Gastrocnemius medialis (tissue), 4 donors: ENCODE results near the gene TCF7L2.

Experiments
- POLR2A ChIP-seq, 2 donors: fragments of 450-650 bp; IDR thresholded peaks; one replicate each; pipeline ENCODE4 v1.6.1; 2017; ENCODE audit warnings: antibody characterized with exemption in 2 of 2, mild to moderate bottlenecking in 2 of 2, moderate library complexity in 2 of 2
- TF ChIP-seq, protein P1 (sequence below), 5 experiments: fragments of 450-650 bp in 3 of 5; fragments of 200-600 bp in 2 of 5; sonication (generic) in 2 of 5; IDR thresholded peaks in 4 of 5; conservative IDR thresholded peaks in 1 of 5; 1 replicate in 4 of 5; 2 replicates in 1 of 5; pipeline ENCODE4 v1.5.1; 2016 to 2019; ENCODE audit warnings: antibody characterized with exemption in 5 of 5, mild to moderate bottlenecking in 3 of 5, moderate library complexity in 3 of 5

- TF ChIP-seq, protein P1, sequence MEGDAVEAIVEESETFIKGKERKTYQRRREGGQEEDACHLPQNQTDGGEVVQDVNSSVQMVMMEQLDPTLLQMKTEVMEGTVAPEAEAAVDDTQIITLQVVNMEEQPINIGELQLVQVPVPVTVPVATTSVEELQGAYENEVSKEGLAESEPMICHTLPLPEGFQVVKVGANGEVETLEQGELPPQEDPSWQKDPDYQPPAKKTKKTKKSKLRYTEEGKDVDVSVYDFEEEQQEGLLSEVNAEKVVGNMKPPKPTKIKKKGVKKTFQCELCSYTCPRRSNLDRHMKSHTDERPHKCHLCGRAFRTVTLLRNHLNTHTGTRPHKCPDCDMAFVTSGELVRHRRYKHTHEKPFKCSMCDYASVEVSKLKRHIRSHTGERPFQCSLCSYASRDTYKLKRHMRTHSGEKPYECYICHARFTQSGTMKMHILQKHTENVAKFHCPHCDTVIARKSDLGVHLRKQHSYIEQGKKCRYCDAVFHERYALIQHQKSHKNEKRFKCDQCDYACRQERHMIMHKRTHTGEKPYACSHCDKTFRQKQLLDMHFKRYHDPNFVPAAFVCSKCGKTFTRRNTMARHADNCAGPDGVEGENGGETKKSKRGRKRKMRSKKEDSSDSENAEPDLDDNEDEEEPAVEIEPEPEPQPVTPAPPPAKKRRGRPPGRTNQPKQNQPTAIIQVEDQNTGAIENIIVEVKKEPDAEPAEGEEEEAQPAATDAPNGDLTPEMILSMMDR (IDR thresholded peaks at IDR 0.05 in 4 of 5, conservative IDR thresholded peaks at IDR 0.05 in 1 of 5), result no peak
- no peak for TF ChIP-seq POLR2A (IDR thresholded peaks at IDR 0.05)
Measured at GRCh38 chr10:112913661-112914287, 36.3 kb upstream of the TCF7L2 start.
